ENCODE data around the gene FRMD8.

The FRMD8 gene

GRCh38 chr11:65376138-65376713 lies 10.2 kb upstream of the FRMD8 start:
- no peak for DNase-seq

- no peak for DNase-seq
Observed at GRCh38 chr11:65377036-65377435, 9.4 kb upstream of the FRMD8 start.

GRCh38 chr11:65377777-65378176 lies 8.7 kb upstream of the FRMD8 start:
- DNase-seq: no peak

- no peak for DNase-seq
Observed at GRCh38 chr11:65378208-65378927, 8.1 kb upstream of the FRMD8 start.

- no peak for DNase-seq
Observed at GRCh38 chr11:65378928-65379638, 7.4 kb upstream of the FRMD8 start.

GRCh38 chr11:65379698-65380459 lies 6.6 kb upstream of the FRMD8 start:
- DNase-seq: no peak

- DNase-seq: no peak
Observed at GRCh38 chr11:65380460-65381119, 5.8 kb upstream of the FRMD8 start.

- DNase-seq: no peak
Observed at GRCh38 chr11:65381716-65382032, 4.8 kb upstream of the FRMD8 start.

- peak; percentile 80 for DNase-seq
Observed at GRCh38 chr11:65382033-65382803, 4.2 kb upstream of the FRMD8 start, which contains the start of gene SLC25A45. Gene SLC25A45, minus strand, starts transcription at chr11:65382646. Its CDS starts 695 bp downstream, at chr11:65381951.

GRCh38 chr11:65382804-65383368 lies 3.6 kb upstream of the FRMD8 start:
- DNase-seq: no peak

GRCh38 chr11:65383778-65384177 lies 2.7 kb upstream of the FRMD8 start:
- no peak for DNase-seq

GRCh38 chr11:65384301-65384889 lies 2.0 kb upstream of the FRMD8 start:
- no peak for DNase-seq

GRCh38 chr11:65388731-65389130 lies 2.3 kb downstream of the FRMD8 start:
- DNase-seq: no peak

GRCh38 chr11:65389294-65389980 lies 3.0 kb downstream of the FRMD8 start:
- no peak for DNase-seq

- DNase-seq: no peak
Observed at GRCh38 chr11:65390099-65390941, 3.9 kb downstream of the FRMD8 start.

- no peak for DNase-seq
Observed at GRCh38 chr11:65390996-65391395, 4.6 kb downstream of the FRMD8 start.

GRCh38 chr11:65392186-65392829 lies 5.9 kb downstream of the FRMD8 start:
- DNase-seq: no peak

- no peak for DNase-seq
Observed at GRCh38 chr11:65392899-65393298, 6.5 kb downstream of the FRMD8 start.

- DNase-seq: no peak
Observed at GRCh38 chr11:65393513-65394079, 7.2 kb downstream of the FRMD8 start.

Data from NCI-H1694 (cell line).